Stimulated activated CD8-positive, alpha-beta memory T cell treated with anti-CD3 and anti-CD28 coated beads, Interleukin-12 subunit alpha, Interleukin-12 subunit beta, amount 100 ng/mL, for 24 hours (primary cell): ENCODE data around the gene DLL3.

Source experiments
- DNase-seq: peaks from one replicate; pipeline ENCODE4 v3.0.0-alpha.2; 2020; ENCODE audit errors: extremely low read depth

DLL3 gene

DNA sequence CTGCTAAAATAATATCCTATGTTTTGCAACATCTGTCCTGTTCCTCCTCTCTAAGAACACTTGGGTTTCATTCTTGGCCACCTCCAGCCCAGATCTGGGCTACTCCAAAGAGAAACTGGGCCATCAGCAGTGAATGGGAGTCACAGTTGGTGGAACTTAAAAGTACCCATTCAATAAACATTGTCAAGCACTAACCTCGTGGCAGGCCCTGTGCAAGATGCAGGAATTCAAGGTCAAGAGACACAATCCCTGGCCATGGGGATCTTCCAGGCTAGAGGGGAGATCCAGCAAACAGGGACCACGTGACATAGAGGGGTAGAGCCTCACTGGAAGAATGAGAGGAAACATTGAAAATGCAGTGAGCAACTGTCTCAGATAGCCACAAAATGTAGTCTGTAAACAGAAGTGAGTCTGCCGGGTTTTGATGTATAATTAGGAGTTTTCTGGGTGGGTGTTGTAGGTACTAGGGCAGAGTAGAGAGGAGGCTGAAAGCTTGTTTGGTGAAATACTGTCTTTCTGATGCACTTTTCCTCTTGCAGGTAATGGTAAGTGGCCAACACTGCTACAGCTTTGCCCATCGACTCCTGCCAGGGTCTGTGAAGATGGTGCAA is 56.1 kb downstream of the DLL3 start:
- DNase-seq, result no peak

DNA sequence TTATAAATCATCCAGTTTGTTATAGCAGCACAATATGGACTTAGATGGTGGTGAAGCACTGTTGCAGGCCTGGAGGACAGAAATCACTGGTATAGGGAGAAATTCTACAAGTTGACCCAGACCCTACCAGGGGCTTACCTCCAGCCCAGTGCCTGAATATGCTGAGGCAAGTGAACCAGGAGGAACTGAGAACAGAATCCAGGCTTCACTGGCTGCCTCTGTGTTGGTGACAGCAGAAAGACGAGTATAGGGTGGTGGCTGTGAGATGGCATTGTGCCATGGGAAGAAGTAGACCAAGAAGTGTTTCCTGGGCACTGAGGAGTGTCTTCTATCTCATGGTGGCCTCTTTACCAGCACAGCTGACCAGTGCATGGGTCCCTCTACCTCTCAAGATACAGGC is 57.1 kb downstream of the DLL3 start:
- no peak for DNase-seq
